Vagina (tissue), 2 donors: ENCODE measurements around the gene ERBB4.

ENCODE experiments used
- CTCF ChIP-seq, 3 experiments: fragments of 450-650 bp in 2 of 3; fragments of 200-600 bp in 1 of 3; sonication (generic) in 1 of 3; IDR thresholded peaks; one replicate each; pipeline ENCODE4 v1.5.1; 2017 to 2019; ENCODE audit warnings: antibody characterized with exemption in 3 of 3, mild to moderate bottlenecking in 2 of 3, moderate library complexity in 2 of 3
- POLR2A ChIP-seq, 2 donors: fragments of 450-650 bp; IDR thresholded peaks; one replicate each; pipeline ENCODE4 v1.6.1; 2017; ENCODE audit warnings: antibody characterized with exemption in 2 of 2, mild to moderate bottlenecking in 2 of 2, moderate library complexity in 2 of 2
- POLR2AphosphoS5 ChIP-seq, 2 donors: sonication (generic); formaldehyde crosslinking; IDR thresholded peaks; one replicate each; pipeline ENCODE4 v1.9.0; 2017; ENCODE audit warnings: antibody characterized with exemption in 2 of 2, mild to moderate bottlenecking in 2 of 2, low read depth in 1 of 2; ENCODE audit not compliant: insufficient read depth in 1 of 2

DNA sequence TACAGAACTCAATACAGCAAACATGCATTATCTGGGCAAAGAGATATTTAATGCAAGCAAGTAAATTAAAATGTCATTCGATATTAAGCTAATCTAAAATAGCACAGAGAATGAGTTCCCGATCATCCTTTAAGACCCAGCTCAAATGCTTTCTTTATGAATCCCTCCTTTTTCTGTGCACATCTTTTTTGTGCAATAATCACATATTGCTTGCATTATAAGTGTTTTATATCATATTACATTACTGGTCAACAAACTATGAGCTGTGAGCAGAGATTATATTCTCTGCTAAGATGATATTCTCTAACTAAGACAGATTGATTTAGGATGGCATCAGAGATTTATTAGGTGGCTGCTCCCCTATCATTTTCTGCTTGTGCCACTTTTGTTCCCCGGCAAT is 146.1 kb downstream of the ERBB4 start:
- TF ChIP-seq CTCF (IDR thresholded peaks at IDR 0.05) (no peak), POLR2A (IDR thresholded peaks at IDR 0.05) (no peak), POLR2AphosphoS5 (IDR thresholded peaks at IDR 0.05; ENCODE audit: insufficient read depth in 1 of 2, low read depth in 1 of 2) (no peak)
